GM19455 (cell line): ENCODE results near the gene NR1I2.

ENCODE experiments used
- ATAC-seq: cut with Tn5 transposase; IDR thresholded peaks from one replicate; pipeline ENCODE4 v1.9.1; 2021; ENCODE audit not compliant: unreplicated experiment

Gene NR1I2

DNA sequence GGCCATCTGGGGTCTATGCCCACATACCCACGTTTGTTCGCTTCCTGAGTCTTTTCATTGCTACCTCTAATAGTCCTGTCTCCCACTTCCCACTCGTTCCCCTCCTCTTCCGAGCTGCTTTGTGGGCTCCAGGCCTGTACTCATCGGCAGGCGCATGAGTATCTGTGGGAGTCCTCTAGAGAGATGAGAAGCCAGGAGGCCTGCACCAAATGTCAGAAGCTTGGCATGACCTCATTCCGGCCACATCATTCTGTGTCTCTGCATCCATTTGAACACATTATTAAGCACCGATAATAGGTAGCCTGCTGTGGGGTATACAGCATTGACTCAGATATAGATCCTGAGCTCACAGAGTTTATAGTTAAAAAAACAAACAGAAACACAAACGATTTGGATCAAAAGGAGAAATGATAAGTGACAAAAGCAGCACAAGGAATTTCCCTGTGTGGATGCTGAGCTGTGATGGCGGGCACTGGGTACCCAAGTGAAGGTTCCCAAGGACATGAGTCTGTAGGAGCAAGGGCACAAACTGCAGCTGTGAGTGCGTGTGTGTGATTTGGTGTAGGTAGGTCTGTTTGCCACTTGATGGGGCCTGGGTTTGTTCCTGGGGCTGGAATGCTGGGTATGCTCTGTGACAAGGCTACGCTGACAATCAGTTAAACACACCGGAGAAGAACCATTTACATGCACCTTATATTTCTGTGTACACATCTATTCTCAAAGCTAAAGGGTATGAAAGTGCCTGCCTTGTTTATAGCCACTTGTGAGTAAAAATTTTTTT is 35.9 kb downstream of the NR1I2 start:
- ATAC-seq, result no peak

DNA sequence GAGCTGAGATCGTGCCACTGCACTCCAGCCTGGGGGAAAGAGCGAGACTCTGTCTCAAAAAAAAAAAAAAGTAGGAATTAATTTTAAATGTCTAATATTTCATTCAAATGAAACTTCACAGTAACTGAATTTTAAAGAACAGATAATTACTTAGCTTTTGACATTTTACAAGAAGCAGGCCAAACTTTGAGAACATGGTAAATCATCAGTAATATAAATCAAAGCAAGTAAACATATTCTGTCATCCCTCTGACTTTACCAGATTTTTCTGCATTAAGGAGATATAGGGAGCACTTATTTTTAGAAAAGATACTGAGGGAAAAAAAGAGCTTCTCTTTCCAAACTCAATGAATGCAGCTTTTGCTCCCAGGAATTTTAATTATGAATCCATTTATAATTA is 37.0 kb downstream of the NR1I2 start:
- no peak for ATAC-seq

DNA sequence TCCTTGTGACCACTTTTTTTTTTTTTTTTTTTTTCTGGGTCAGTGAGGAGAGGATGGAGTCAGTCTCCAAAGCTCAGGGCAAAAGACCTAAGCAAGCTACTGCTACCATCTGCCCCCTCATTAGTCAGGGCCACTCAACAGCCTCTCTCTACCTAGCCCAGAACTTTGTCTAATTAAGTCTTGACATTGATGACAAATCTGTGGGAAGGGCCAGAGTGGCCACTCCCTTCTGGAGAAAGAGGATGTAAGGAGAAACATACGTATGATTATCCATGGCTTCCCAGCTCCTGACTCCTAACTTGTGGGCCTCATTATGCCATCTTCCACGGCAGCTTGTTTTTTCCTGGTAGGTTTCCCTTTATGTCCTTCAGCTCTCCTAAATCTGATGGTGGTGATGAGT is 37.9 kb downstream of the NR1I2 start:
- no peak for ATAC-seq

DNA sequence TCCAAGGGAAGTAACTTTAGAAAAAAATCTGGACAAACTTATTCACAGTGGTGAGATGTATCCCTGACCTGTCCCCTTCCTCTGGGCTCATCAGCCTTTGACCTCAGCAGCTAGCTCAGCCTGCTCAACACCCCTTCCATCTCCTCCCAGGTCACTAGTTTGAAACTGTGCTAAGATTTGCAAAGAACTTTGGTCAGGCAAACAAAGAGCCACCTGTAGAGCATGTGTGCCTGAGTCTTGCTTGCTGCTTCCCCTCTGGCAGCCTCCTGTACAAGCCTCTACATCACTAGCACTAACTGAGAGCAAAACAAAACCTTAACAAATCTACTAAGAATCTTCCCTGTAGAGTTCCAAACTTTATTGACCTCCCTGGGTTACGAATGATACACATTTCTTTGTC is 43.9 kb downstream of the NR1I2 start:
- ATAC-seq, result no peak

GRCh38 chr3:119826711-119827608 is 45.1 kb downstream of the NR1I2 start:
- no peak for ATAC-seq

- no peak for ATAC-seq
Observed at GRCh38 chr3:119829420-119829819, 47.5 kb downstream of the NR1I2 start.

DNA sequence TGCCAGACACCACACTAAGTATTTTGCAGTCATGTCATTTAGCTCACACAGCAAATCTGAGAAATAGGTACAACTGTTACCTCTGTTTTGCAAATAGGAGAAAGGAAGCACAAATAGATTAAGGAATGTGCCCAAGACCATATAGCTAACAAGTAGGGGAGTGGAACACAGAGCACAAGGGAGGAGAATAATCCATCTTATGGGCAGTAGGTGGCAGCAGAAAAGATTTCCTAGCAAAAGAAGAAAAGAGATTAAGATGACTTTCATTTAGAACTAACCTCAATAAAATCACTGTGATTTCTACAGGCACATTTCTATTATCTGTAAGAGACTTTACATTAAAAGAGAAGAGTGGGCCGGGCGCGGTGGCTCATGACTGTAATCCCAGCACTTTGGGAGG is 49.1 kb downstream of the NR1I2 start:
- no peak for ATAC-seq

DNA sequence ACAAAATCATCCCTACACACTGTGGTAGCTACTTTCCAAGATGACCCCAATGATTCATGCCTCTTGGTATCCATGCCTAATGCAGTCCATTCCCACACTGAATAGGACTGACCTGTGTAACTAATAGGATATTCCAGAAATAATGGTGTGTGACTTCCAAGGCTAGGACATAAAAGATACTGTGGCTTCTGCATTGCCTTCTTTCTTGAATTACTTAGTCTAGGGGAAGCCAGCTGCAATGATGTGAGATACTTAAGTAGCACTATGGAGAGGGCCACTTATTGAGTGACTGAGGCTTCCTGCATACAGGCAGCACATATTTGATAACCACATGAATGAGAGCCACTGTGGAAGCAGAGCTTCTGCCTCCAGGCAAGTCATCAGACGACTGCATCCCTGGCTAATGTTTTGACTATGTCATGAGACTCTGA is 50.1 kb downstream of the NR1I2 start:
- ATAC-seq, result no peak

DNA sequence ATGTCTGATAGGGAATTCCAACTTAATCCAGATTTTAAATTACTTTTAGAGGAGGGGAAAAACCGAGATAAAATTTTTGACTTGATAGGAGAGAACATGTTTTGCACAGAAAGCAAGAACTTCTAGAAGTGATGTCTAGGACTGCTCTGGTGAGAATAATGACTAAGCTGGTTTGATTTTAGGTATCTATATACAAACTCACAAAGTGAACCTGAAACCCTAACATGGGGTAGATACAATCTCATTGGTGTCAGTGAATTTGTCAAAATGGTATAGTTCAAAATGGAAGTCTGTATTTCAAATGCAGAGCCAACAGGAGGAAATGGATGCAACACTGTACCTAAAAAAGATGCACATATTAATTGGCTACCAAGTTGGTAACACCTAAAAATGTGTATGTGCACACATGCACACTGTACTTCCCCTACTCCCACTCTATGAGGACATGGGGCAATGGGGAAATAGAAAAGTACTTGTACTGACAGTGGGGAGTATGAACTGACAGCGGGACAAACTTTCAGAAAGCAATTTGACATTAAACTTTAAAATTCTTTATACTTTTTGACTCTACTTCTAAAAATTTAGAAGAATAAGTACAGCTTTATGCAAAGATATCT is 53.0 kb downstream of the NR1I2 start:
- no peak for ATAC-seq

DNA sequence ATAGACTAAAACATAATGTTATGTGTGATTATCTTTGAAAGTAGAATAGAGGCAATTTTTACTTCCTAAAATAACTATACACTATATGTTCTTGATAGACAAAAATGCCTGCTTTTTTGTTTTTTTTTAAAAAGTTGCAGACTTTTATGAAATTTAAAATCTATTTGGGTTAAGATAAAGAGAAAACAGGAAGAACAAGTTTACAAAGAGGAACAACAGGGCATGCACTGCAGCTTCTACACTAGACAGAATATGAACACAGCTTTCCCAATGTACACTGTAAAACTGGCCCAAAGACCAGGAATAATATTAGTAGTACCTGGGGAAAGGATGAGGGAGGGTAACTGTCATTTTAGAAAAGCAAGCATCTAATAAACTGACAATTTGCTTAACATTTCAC is 53.7 kb downstream of the NR1I2 start:
- ATAC-seq, result no peak

DNA sequence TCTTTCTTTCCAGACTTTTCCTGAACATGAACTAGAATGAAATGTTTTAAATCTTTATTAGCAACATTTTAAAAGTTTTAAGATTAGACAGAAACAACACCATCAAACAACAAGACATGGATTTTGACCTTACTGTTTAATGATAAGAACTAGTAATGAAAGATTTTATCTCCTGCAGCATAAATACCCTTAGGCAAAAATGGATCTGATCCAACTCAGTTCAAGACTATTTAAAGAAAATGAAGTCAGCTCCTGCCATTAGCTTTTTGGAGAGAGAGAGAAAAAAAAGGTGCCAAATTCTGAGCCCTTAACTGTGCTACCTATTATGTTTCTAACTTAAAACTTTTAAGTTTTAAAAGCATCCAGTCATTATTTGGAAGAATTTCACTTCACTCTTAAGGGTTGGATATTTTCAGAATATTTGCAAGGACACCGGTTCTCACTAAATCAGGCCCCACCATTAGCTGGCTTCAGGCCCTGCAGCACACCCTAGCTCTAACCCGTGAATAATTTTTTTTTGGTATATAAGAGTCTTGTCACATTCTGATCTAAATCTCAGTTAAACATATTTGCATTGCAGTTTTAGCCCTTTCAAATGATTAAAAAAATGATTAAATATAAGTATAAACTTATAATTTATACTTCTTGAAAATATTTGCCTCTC is 60.0 kb downstream of the NR1I2 start:
- ATAC-seq, result no peak

DNA sequence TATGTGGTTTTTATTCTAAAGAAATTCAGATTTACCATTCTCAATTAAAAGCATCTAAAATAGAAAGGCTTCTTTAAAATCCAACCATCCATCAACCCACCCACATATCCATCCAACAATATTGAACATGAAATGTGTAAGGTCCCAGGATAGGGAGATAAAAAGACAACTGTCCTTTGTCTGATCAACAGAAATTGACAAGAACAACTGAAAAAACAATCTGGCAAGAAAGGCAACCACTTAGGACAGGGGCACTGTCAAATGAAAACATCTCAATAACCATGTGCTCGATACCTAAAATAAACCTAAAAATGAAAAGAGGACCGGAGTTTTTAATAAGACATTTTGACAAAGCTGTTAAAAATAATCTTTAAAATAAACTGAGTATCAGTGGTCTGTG is 67.2 kb downstream of the NR1I2 start:
- ATAC-seq, result no peak

- ATAC-seq, result no peak
Observed at GRCh38 chr3:119856695-119857094, 74.8 kb downstream of the NR1I2 start.

DNA sequence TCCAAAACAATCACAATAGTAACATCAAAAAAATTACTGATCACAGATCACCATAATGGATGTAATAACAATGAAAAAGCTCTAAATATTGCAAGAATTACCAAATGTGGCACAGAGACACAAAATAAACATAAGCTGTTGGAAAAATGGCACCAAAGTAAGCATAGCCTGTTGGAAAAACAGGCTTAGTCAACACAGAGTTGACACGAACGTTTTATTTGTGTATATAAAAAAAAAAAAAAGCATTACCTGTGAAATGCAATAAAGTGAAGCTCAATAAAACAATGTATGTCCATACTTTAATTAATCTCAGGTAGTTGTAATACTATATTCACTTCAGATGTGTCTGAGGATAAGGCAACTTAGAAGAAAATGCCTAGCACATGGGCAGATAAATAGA is 77.1 kb downstream of the NR1I2 start:
- no peak for ATAC-seq

GRCh38 chr3:119859728-119860127 is 77.8 kb downstream of the NR1I2 start:
- no peak for ATAC-seq

- ATAC-seq, result no peak
Observed at GRCh38 chr3:119861681-119862080, 79.8 kb downstream of the NR1I2 start.

GRCh38 chr3:119862616-119863015 is 80.7 kb downstream of the NR1I2 start:
- ATAC-seq, result no peak

DNA sequence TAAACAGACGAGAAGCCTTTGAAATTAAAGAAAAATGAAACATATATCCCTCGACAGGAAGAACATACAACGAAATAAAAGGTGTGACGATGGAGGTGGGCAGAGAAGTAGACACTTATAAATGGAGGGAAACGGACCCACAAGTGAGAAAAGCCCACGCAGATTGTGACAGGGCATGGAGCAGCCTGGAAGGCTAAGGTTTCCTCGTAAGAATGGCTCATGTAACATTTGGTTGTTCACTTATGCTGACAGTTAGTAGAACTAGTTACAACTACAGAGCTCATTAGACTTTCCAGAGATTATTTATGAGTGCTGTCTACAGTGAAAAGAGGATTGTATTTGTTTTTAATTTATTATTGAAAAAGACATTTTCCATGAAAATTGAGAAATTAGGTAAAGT is 82.6 kb downstream of the NR1I2 start:
- ATAC-seq, result no peak
